HL-60 (cell line): ENCODE results near the gene THG1L.
"Not testable (repeated sequence)": the region's sequence is repeated elsewhere in the genome, so short reads cannot be mapped to it uniquely, and the experiment has no call there.

ENCODE experiments used
- DNase-seq, 2 experiments: peaks; one replicate each; pipeline ENCODE4 v3.0.0-alpha.2; 2010 to 2020; ENCODE audit warnings: low read depth in 1 of 2, low spot score in 1 of 2
- H3K27ac ChIP-seq: fragments of 250-450 bp; sonication (Bioruptor Pico); replicated peaks from 2 replicates; pipeline ENCODE4 v1.5.1; 2020; ENCODE audit warnings: mild to moderate bottlenecking, moderate library complexity
- H3K27me3 ChIP-seq: fragments of 250-450 bp; sonication (Bioruptor Pico); 2 replicates; pipeline ENCODE4 v1.5.1; 2021; ENCODE audit warnings: mild to moderate bottlenecking, moderate library complexity; ENCODE audit not compliant: insufficient read depth, poor library complexity, severe bottlenecking
- H3K4me3 ChIP-seq: replicated peaks from 2 replicates; pipeline ENCODE4 v1.5.1; 2011; ENCODE audit warnings: mild to moderate bottlenecking, control low read depth, low read length; ENCODE audit not compliant: insufficient read depth
- CTCF ChIP-seq: IDR thresholded peaks from one replicate; pipeline ENCODE4 v1.5.1; 2011; ENCODE audit warnings: low read length, control low read depth, inconsistent platforms; ENCODE audit not compliant: insufficient read depth
- GABPA ChIP-seq: IDR thresholded peaks from 2 replicates; pipeline ENCODE4 v1.6.1; 2012; ENCODE audit warnings: low read depth
- POLR2AphosphoS5 ChIP-seq: IDR thresholded peaks from 2 replicates; pipeline ENCODE4 v1.6.1; 2012; ENCODE audit warnings: low read depth
- REST ChIP-seq: IDR thresholded peaks from 2 replicates; pipeline ENCODE4 v1.6.1; 2012; ENCODE audit warnings: low read depth; ENCODE audit not compliant: insufficient replicate concordance
- SPI1 ChIP-seq: IDR thresholded peaks from 2 replicates; pipeline ENCODE4 v1.6.1; 2012; ENCODE audit warnings: low read depth, mild to moderate bottlenecking, borderline replicate concordance

THG1L gene

GRCh38 chr5:157714596-157714864, 16.7 kb upstream of the THG1L start:
- H3K27ac ChIP-seq, result no peak overlapping the region
- H3K4me3 ChIP-seq, result no peak overlapping the region
- H3K27me3 ChIP-seq, result no peaks in the 10 kb centered on the region
- TF ChIP-seq CTCF, result no peak
- no peak for TF ChIP-seq REST
- no peak for TF ChIP-seq SPI1
- TF ChIP-seq GABPA, result no peak
- TF ChIP-seq POLR2AphosphoS5, result no peak
- no peak for DNase-seq

- no peak overlapping the region for H3K27ac ChIP-seq
- no peaks in the 10 kb centered on the region for H3K27me3 ChIP-seq
- peak in 1 of 2 experiments; percentile 16 for DNase-seq
- no peak overlapping the region for H3K4me3 ChIP-seq
- TF ChIP-seq CTCF, result peak; percentile 15
- no peak for TF ChIP-seq POLR2AphosphoS5
Measured at GRCh38 chr5:157718519-157718918, 12.7 kb upstream of the THG1L start.

- Histone ChIP-seq H3K27ac (no peak overlapping the region), H3K4me3 (no peak overlapping the region), H3K27me3 (no peaks in the 10 kb centered on the region)
- DNase-seq, result no peak
- TF ChIP-seq CTCF (no peak), REST (no peak), POLR2AphosphoS5 (no peak), GABPA (no peak)
Measured at GRCh38 chr5:157719245-157719644, 12.0 kb upstream of the THG1L start.

GRCh38 chr5:157721159-157721558, 10.1 kb upstream of the THG1L start:
- no peak overlapping the region for H3K4me3 ChIP-seq
- no peak for DNase-seq
- no peaks in the 10 kb centered on the region for H3K27me3 ChIP-seq
- TF ChIP-seq CTCF (no peak), SPI1 (no peak), GABPA (no peak), POLR2AphosphoS5 (no peak), REST (no peak)
- H3K27ac ChIP-seq, result no peak overlapping the region

- H3K27ac ChIP-seq, H3K27me3 ChIP-seq, DNase-seq, H3K4me3 ChIP-seq: not testable (repeated sequence)
Measured at GRCh38 chr5:157722895-157723294, 8.3 kb upstream of the THG1L start.
